ENCODE data around the gene UBE2R2.

DNA sequence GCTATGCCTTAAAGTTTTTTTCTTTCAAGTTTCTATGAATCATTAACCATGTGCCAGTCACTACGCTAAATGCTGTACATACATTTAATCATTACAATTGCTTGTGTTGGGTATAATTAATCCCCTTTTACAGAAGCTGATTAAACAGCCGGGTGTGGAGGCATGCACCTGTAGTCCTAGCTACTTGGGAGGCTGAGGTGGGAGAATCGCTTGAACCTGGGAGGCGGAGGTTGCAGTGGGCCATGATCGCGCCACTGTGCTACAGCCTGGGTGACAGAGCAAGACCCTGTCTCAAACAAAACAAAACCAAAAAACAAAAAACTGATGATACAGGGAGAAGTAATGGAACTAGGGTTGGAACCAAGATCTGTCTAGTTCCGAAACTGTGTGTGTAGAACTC is 1.2 kb upstream of the UBE2R2 start:
- TF ChIP-seq CEBPB (IDR thresholded peaks at IDR 0.05; ENCODE audit: low read depth, low read length) (no peak), POLR2A (IDR thresholded peaks at IDR 0.05; ENCODE audit: low read depth, low read length) (no peak), RAD21 (IDR thresholded peaks at IDR 0.05; ENCODE audit: low read length) (no peak), CHD1 (IDR thresholded peaks at IDR 0.05; ENCODE audit: low read depth, low read length) (no peak), FOS (IDR thresholded peaks at IDR 0.05; ENCODE audit: low read depth, low read length) (no peak), RFX5 (IDR thresholded peaks at IDR 0.05; ENCODE audit: low read depth, low read length) (no peak), SMC3 (IDR thresholded peaks at IDR 0.05; ENCODE audit: low read depth, low read length) (no peak), MXI1 (IDR thresholded peaks at IDR 0.05; ENCODE audit: borderline replicate concordance, low read depth, low read length) (no peak)
- TF ChIP-seq, protein P1, sequence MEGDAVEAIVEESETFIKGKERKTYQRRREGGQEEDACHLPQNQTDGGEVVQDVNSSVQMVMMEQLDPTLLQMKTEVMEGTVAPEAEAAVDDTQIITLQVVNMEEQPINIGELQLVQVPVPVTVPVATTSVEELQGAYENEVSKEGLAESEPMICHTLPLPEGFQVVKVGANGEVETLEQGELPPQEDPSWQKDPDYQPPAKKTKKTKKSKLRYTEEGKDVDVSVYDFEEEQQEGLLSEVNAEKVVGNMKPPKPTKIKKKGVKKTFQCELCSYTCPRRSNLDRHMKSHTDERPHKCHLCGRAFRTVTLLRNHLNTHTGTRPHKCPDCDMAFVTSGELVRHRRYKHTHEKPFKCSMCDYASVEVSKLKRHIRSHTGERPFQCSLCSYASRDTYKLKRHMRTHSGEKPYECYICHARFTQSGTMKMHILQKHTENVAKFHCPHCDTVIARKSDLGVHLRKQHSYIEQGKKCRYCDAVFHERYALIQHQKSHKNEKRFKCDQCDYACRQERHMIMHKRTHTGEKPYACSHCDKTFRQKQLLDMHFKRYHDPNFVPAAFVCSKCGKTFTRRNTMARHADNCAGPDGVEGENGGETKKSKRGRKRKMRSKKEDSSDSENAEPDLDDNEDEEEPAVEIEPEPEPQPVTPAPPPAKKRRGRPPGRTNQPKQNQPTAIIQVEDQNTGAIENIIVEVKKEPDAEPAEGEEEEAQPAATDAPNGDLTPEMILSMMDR (conservative IDR thresholded peaks at IDR 0.05; ENCODE audit: low read depth, low read length), result no peak
- TF ChIP-seq, protein P2, sequence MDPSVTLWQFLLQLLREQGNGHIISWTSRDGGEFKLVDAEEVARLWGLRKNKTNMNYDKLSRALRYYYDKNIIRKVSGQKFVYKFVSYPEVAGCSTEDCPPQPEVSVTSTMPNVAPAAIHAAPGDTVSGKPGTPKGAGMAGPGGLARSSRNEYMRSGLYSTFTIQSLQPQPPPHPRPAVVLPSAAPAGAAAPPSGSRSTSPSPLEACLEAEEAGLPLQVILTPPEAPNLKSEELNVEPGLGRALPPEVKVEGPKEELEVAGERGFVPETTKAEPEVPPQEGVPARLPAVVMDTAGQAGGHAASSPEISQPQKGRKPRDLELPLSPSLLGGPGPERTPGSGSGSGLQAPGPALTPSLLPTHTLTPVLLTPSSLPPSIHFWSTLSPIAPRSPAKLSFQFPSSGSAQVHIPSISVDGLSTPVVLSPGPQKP (IDR thresholded peaks at IDR 0.05; ENCODE audit: borderline replicate concordance, low read depth, low read length), result no peak
